Muscle of leg (tissue), 11 donors: ENCODE data around the gene MRPS16. TPM values are rescaled to one million over a fixed set of nuclear protein-coding genes. Genes with fewer than 3 reads are reported as not detected.

Source experiments
- DNase-seq: peaks from one replicate; pipeline ENCODE4 v3.0.0; 2013
- H3K27ac ChIP-seq: one replicate; pipeline ENCODE4 v1.5.1; 2013; ENCODE audit warnings: mild to moderate bottlenecking, low read length, control low read depth
- H3K27me3 ChIP-seq: one replicate; pipeline ENCODE4 v1.6.1; 2013; ENCODE audit warnings: low read length; ENCODE audit not compliant: control insufficient read depth, insufficient read depth
- H3K36me3 ChIP-seq: one replicate; pipeline ENCODE4 v1.6.1; 2013; ENCODE audit warnings: low read length; ENCODE audit not compliant: control insufficient read depth, insufficient read depth
- H3K4me1 ChIP-seq: one replicate; pipeline ENCODE4 v1.6.1; 2013; ENCODE audit warnings: low read length; ENCODE audit not compliant: control insufficient read depth, insufficient read depth
- H3K4me3 ChIP-seq: one replicate; pipeline ENCODE4 v1.5.1; 2013; ENCODE audit warnings: low read length, control low read depth
- H3K9me3 ChIP-seq: replicated peaks from 2 replicates; pipeline ENCODE4 v1.6.1; 2013; ENCODE audit warnings: low read depth, low read length; ENCODE audit not compliant: control insufficient read depth
- WGBS: methylation state at CpG from one replicate; pipeline ENCODE4 v1.1.5; 2013; ENCODE audit warnings: missing lambda C conversion rate; ENCODE audit not compliant: insufficient coverage; 5-methylcytosine and 5-hydroxymethylcytosine counted together
- polyA plus RNA-seq, 8 donors: library from polyadenylated mRNA; unstranded; fragments of 120-200 nt; gene quantifications; one replicate each; pipeline versions ENCODE4 v1.2.1 to v1.2.3, GENCODE V29; 2013; ENCODE audit warnings: inconsistent platforms in 1 of 8, low replicate concordance in 1 of 8; ENCODE audit not compliant: insufficient read length in 8 of 8, insufficient read depth in 1 of 8
- total RNA-seq: library from RNA; stranded (reverse); fragments of 120-200 nt; gene quantifications from one replicate; pipeline ENCODE4 v1.2.4, GENCODE V29; 2013

The MRPS16 gene
- total and polyA plus RNA-seq, 9 donors, result 51.2 to 80.1 (median 68.5) TPM

DNA sequence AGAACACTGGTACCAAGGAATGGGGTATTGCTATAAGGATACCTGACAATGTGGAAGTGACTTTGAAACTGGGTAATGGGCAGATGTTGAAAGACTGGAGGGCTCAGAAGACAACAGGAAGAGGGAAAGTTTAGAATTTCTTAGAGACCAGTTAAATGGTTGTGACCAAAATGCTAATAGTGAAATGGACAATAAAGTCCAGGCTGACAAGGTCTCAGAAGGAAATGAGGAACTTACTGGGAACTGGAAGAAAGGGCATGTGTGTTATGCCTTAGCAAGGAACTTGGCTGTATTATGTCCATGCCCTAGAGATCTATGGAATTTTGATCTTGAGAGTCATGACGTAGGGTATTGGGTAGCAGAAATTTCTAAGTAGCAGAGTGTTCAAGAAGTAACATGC lies 46.6 kb downstream of the MRPS16 start:
- 100% methylated on average over 1 of the region's 1 CpG for WGBS
- peaks cover 3% of the 10 kb centered on the region for H3K9me3 ChIP-seq
- no peak for DNase-seq

DNA sequence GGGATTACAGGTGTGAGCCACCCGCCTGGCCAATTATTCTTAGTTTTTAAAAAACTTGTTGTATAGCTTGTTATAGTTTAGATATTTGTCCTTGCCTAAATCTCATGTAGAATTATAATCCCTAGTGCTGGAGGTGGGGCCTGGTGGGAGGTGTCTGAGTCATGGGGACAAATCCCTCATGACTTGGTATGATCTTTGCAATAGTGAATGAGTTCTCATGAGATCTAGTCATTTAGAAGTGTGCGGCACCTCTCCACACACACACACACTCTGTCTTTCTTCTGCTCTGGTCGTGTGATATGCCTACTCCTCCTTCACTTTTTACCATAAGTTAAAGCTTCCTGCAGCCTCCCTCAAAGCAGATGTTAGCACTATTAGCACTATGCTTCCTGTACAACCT lies 47.4 kb downstream of the MRPS16 start:
- Histone ChIP-seq H3K27ac (no peak overlapping the region), H3K4me1 (no peaks in the 10 kb centered on the region), H3K27me3 (no peaks in the 10 kb centered on the region), H3K4me3 (no peak overlapping the region), H3K9me3 (peaks cover 3% of the 10 kb centered on the region), H3K36me3 (peaks cover 15% of the 10 kb centered on the region)
- 57% methylated on average over 1 of the region's 3 CpGs for whole genome bisulfite sequencing
- no peak for DNase-seq

More for the DNA sequence above, 46.6 kb downstream of the MRPS16 start:
- Histone ChIP-seq H3K4me1 (no peaks in the 10 kb centered on the region), H3K36me3 (peaks cover 22% of the 10 kb centered on the region), H3K4me3 (no peak overlapping the region), H3K27ac (no peak overlapping the region), H3K27me3 (no peaks in the 10 kb centered on the region)

Other genes with a start within 250 kb of the MRPS16 start
- 74.8 TPM for gene P4HA1, start 155.8 kb downstream of the MRPS16 start, total RNA-seq
- 10 to 100 TPM; 45.2 to 95.5 (median 50.2) TPM for gene P4HA1, start 155.8 kb downstream of the MRPS16 start, polyA plus RNA-seq
- 2.0 TPM for gene NUDT13, start 142.2 kb downstream of the MRPS16 start, total RNA-seq
- gene NUDT13, start 142.2 kb downstream of the MRPS16 start, polyA plus RNA-seq, result 1 to 10 TPM; 2.3 to 5.0 (median 3.0) TPM
- 22.8 TPM for gene ECD, start 84.6 kb downstream of the MRPS16 start, total RNA-seq
- 10 to 100 TPM; 20.3 to 24.2 (median 21.1) TPM for gene ECD, start 84.6 kb downstream of the MRPS16 start, polyA plus RNA-seq
- gene FAM149B1, start 84.5 kb downstream of the MRPS16 start, total RNA-seq, result 26.7 TPM
- 10 to 100 TPM; 17.9 to 26.0 (median 22.0) TPM for gene FAM149B1, start 84.5 kb downstream of the MRPS16 start, polyA plus RNA-seq
- 25.4 TPM for gene DNAJC9, start 5.4 kb downstream of the MRPS16 start, total RNA-seq
- 10 to 100 TPM; 18.9 to 27.4 (median 21.6) TPM for gene DNAJC9, start 5.4 kb downstream of the MRPS16 start, polyA plus RNA-seq
- 1.3 TPM for gene CFAP70, start 106.2 kb upstream of the MRPS16 start, total RNA-seq
- gene CFAP70, start 106.2 kb upstream of the MRPS16 start, polyA plus RNA-seq, result 1 to 10 TPM in 6 of 8 donors, under 1 TPM in 2; 0.77 to 2.6 (median 1.4) TPM
- gene ANXA7, start 161.4 kb upstream of the MRPS16 start, total RNA-seq, result 53.3 TPM
- 10 to 100 TPM; 50.0 to 59.5 (median 55.2) TPM for gene ANXA7, start 161.4 kb upstream of the MRPS16 start, polyA plus RNA-seq
- 28.2 TPM for gene MSS51, start 180.9 kb upstream of the MRPS16 start, total RNA-seq
- gene MSS51, start 180.9 kb upstream of the MRPS16 start, polyA plus RNA-seq, result 10 to 100 TPM in 7 of 8 donors, 1 to 10 TPM in 1; 8.1 to 35.2 (median 23.7) TPM
- 72.0 TPM for gene PPP3CB, start 243.4 kb upstream of the MRPS16 start, total RNA-seq
- 100 to 1,000 TPM; 119 to 163 (median 129) TPM for gene PPP3CB, start 243.4 kb upstream of the MRPS16 start, polyA plus RNA-seq